K562 (cell line): ENCODE results near the gene CNPY2. TPM values are rescaled to one million over a fixed set of nuclear protein-coding genes. Genes with fewer than 3 reads are reported as not detected.

Experiments
- ATAC-seq: fragments of 200-7000 bp; cut with Tn5 transposase; 3 replicates; pipeline ENCODE4 v1.9.1; 2020; ENCODE audit warnings: moderate library complexity
- BruUV-seq: library from RNA; stranded (reverse); fragments of 400-500 nt; replicated peaks from 2 replicates; lab custom pipeline; 2021; lab: Mats Ljungman, UMichigan
- CTCF ChIA-PET: fragments of 300-600 bp; formaldehyde crosslinking; extraction: SDS; loops from one replicate; lab custom pipeline; 2021; ENCODE audit warnings: low intra/inter-chr PET ratio; lab: Yijun Ruan, JAX
- POLR2A ChIA-PET: fragments of 300-600, 350-650 bp; sonication (Branson Sonifier 250); formaldehyde crosslinking; extraction: SDS; loops from one replicate; lab custom pipeline; 2021; ENCODE audit warnings: antibody characterized with exemption, inconsistent platforms; lab: Yijun Ruan, JAX
- DNase-seq, 4 experiments: peaks; one replicate each; pipeline versions ENCODE4 v3.0.0 to v3.0.0-alpha.2; 2011 to 2018; ENCODE audit warnings: low spot score in 3 of 4, mixed read lengths in 3 of 4; ENCODE audit errors: extremely low read depth in 1 of 4
- FAIRE-seq: peaks from 2 replicates; lab custom pipeline; 2011; peaks lifted over from hg19 to GRCh38; lab: Jason Lieb, UNC
- H2AFZ ChIP-seq: 2 replicates; pipeline ENCODE4 v1.6.0; 2011; ENCODE audit warnings: low read depth, low read length, control low read depth, inconsistent platforms
- H3K27ac ChIP-seq: fragments of 200-600 bp; 3 replicates; pipeline ENCODE4 v1.8.0; 2011; ENCODE audit warnings: low read depth, mild to moderate bottlenecking, control low read depth, inconsistent platforms, low read length, moderate library complexity, mixed read lengths; ENCODE audit errors: extremely low read depth
- H3K27me3 ChIP-seq, 2 experiments: fragments of 300-600 bp in 1 of 2; 2 replicates in 1 of 2; 3 replicates in 1 of 2; pipeline versions ENCODE4 v1.6.0 to v1.8.0; 2011; ENCODE audit warnings: inconsistent platforms in 2 of 2, low read length in 2 of 2, mild to moderate bottlenecking in 1 of 2, mixed read lengths in 1 of 2, moderate library complexity in 1 of 2; ENCODE audit not compliant: control insufficient read depth in 2 of 2, insufficient read depth in 2 of 2
- H3K36me3 ChIP-seq: fragments of 300-600 bp; 3 replicates; pipeline ENCODE4 v1.8.0; 2011; ENCODE audit warnings: mild to moderate bottlenecking, low read length, inconsistent platforms; ENCODE audit not compliant: control insufficient read depth, insufficient read depth
- H3K4me1 ChIP-seq, 2 experiments: fragments of 200-600 bp in 1 of 2; replicated peaks in 1 of 2; 2 replicates in 1 of 2; 3 replicates in 1 of 2; pipeline versions ENCODE4 v1.5.1 to v1.8.0; 2011; ENCODE audit warnings: inconsistent platforms in 2 of 2, low read length in 2 of 2, mild to moderate bottlenecking in 1 of 2, mixed read lengths in 1 of 2, moderate library complexity in 1 of 2; ENCODE audit not compliant: control insufficient read depth in 2 of 2, insufficient read depth in 2 of 2
- H3K4me2 ChIP-seq: 2 replicates; pipeline ENCODE4 v1.6.1; 2011; ENCODE audit warnings: low read length, control low read depth, inconsistent platforms, mixed read lengths; ENCODE audit not compliant: insufficient read depth
- H3K4me3 ChIP-seq: fragments of 200-600 bp; sonication (generic), shearing (Covaris generic); 2 replicates; pipeline ENCODE4 v1.5.1; 2016; ENCODE audit warnings: control low read depth, inconsistent platforms
- H3K79me2 ChIP-seq: fragments of 200-600 bp; 3 replicates; pipeline ENCODE4 v1.8.0; 2011; ENCODE audit warnings: low read length, inconsistent platforms; ENCODE audit not compliant: control insufficient read depth, insufficient read depth
- H3K9ac ChIP-seq, 2 experiments: 2 replicates each; pipeline versions ENCODE4 v1.6.0 to v1.6.1; 2011; ENCODE audit warnings: low read depth in 2 of 2, low read length in 2 of 2, control low read depth in 1 of 2, inconsistent platforms in 1 of 2, mild to moderate bottlenecking in 1 of 2, mixed read lengths in 1 of 2; ENCODE audit not compliant: insufficient read depth in 1 of 2
- H3K9me1 ChIP-seq: one replicate; pipeline ENCODE4 v1.6.0; 2011; ENCODE audit warnings: inconsistent platforms, mild to moderate bottlenecking, low read length, moderate library complexity; ENCODE audit not compliant: control insufficient read depth, insufficient read depth
- H3K9me3 ChIP-seq: replicated peaks from 2 replicates; pipeline ENCODE4 v1.5.1; 2011; ENCODE audit warnings: low read depth, low read length, inconsistent platforms; ENCODE audit not compliant: control insufficient read depth, insufficient read depth
- H4K20me1 ChIP-seq: replicated peaks from 2 replicates; pipeline ENCODE4 v1.6.1; 2011; ENCODE audit warnings: low read length, inconsistent platforms, mixed read lengths; ENCODE audit not compliant: control insufficient read depth, insufficient read depth
- C11orf30 ChIP-seq: fragments of 450-650 bp; IDR thresholded peaks from 2 replicates; pipeline ENCODE4 v1.6.1; 2016; ENCODE audit warnings: low read depth, mild to moderate bottlenecking
- DPF2 ChIP-seq: fragments of 450-650 bp; IDR thresholded peaks from 2 replicates; pipeline ENCODE4 v1.6.1; 2016
- EHMT2 ChIP-seq: fragments of 450-650 bp; IDR thresholded peaks from 2 replicates; pipeline ENCODE4 v1.6.1; 2018; ENCODE audit warnings: antibody characterized with exemption
- ESRRB ChIP-seq: fragments of 250-450 bp; sonication (Bioruptor Pico); IDR thresholded peaks from 2 replicates; pipeline ENCODE4 v1.5.0; 2020; ENCODE audit warnings: mild to moderate bottlenecking, moderate library complexity, borderline replicate concordance
- POLR3G ChIP-seq: IDR thresholded peaks from 2 replicates; pipeline ENCODE4 v1.6.1; 2011; ENCODE audit not compliant: insufficient read length, insufficient replicate concordance; ENCODE audit errors: extremely low read depth
- SMAD3 ChIP-seq: fragments of 450-650 bp; formaldehyde crosslinking; conservative IDR thresholded peaks from 2 replicates; pipeline ENCODE4 v1.4.0; 2020; ENCODE audit warnings: mild to moderate bottlenecking
- ZKSCAN8 ChIP-seq: fragments of 200-800 bp; sonication (Bioruptor generic); IDR thresholded peaks from 2 replicates; pipeline ENCODE4 v1.6.1; 2016; ENCODE audit warnings: missing genetic modification characterization, missing compliant biosample characterization
- ZNF318 ChIP-seq, 2 experiments: fragments of 450-650 bp; IDR thresholded peaks; 2 replicates each; pipeline ENCODE4 v1.6.1; 2016; ENCODE audit warnings: mild to moderate bottlenecking in 2 of 2, borderline replicate concordance in 1 of 2, low read depth in 1 of 2, moderate library complexity in 1 of 2
- ZNF764 ChIP-seq: fragments of 250-450 bp; sonication (Bioruptor Pico); IDR thresholded peaks from 2 replicates; pipeline ENCODE4 v1.4.0; 2020; ENCODE audit warnings: low read depth, mild to moderate bottlenecking, moderate library complexity
- WGBS: fragments of 100-300 bp; shearing (Covaris generic); methylation state at CpG from one replicate; pipeline ENCODE4 v1.1.6; 2016; ENCODE audit warnings: low coverage, mixed read lengths; ENCODE audit not compliant: insufficient coverage; ENCODE audit errors: missing lambda C conversion rate; 5-methylcytosine and 5-hydroxymethylcytosine counted together
- in situ Hi-C: fragments of 300-500 bp; cut with MboI; formaldehyde crosslinking; loops from 4 replicates; pipeline ENCODE4 v1.15.0; 2018; ENCODE audit warnings: inconsistent platforms, mixed read lengths
- intact Hi-C: fragments of 100-400 bp; cut with micrococcal nuclease; formaldehyde crosslinking; loops from 2 replicates; pipeline ENCODE4 v1.14.2; 2022
- polyA plus RNA-seq, 8 experiments: library from polyadenylated mRNA; depleted of rRNA in 4 of 8; stranded (reverse) in 5 of 8; unstranded in 3 of 8; fragments of >200 nt; fragmentation: Nextera tagmentation in 2 of 8; fragmentation: Illumina TruSeq in 1 of 8; extraction: Ambion mirVana in 2 of 8; extraction: Trizol in 1 of 8; gene quantifications; 2 replicates each; pipeline versions ENCODE4 v1.2.1 to v1.2.3, GENCODE V29; 2011 to 2014; ENCODE audit warnings: inconsistent platforms in 1 of 8, missing spikeins in 1 of 8
- total RNA-seq, 7 experiments: library from RNA; depleted of rRNA in 6 of 7; stranded (reverse); fragments of >200 nt in 6 of 7; fragmentation: Illumina TruSeq in 2 of 7; extraction: Trizol in 2 of 7; gene quantifications; 2 replicates each; pipeline versions ENCODE4 v1.2.1 to v1.2.3, GENCODE V29; 2011 to 2021; ENCODE audit warnings: low replicate concordance in 1 of 7
- TF ChIP-seq, protein P1 (sequence below): fragments of 450-650 bp; IDR thresholded peaks from one replicate; pipeline ENCODE4 v1.6.1; 2018; ENCODE audit warnings: mild to moderate bottlenecking, moderate library complexity; ENCODE audit not compliant: partially characterized antibody
- TF ChIP-seq, protein P2 (sequence below): fragments of 450-650 bp; IDR thresholded peaks from 2 replicates; pipeline ENCODE4 v1.7.1; 2018; ENCODE audit warnings: mild to moderate bottlenecking, low read depth; ENCODE audit not compliant: partially characterized antibody

CNPY2 gene
- total and polyA plus RNA-seq, 9 of the 15 experiments (the other 6 are each of a cell fraction or from before 2014, with no cell fraction given): 33.8 to 190 (median 138) TPM

DNA sequence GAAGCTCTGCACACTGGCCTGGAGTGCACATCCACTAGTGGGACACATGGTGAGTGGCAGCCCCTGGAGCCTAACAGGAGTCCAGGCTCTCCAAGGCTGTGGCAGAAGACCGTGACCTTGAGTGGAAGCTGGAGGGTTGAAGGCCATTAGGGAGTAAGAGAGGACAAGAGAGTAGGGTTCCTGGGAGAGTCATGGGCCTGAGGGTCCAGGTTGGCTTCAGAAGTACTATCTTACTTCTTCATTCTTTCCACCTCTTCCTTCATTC is 23.3 kb upstream of the CNPY2 start:
- Histone ChIP-seq H3K4me2 (no peak overlapping the region; the same call in 1 of the 2 replicates), H3K27ac (peak overlapping the region; percentile 33; the same call in 2 of the 3 replicates), H3K27me3 (no peaks in the 10 kb centered on the region), H2AFZ (no peak overlapping the region), H3K4me1 (peaks cover 17 to 44% of the 10 kb centered on the region in 2 experiments), H3K9ac (peak overlapping the region in 1 of 2 experiments; percentile 56; a peak in 2 of 4 replicates), H3K9me1 (peaks cover 3% of the 10 kb centered on the region), H3K9me3 (no peaks in the 10 kb centered on the region), H4K20me1 (no peaks in the 10 kb centered on the region), H3K4me3 (no peak overlapping the region), H3K36me3 (peaks cover 29% of the 10 kb centered on the region; the same call in 2 of the 3 replicates), H3K79me2 (peaks cover 13% of the 10 kb centered on the region)
- in situ Hi-C loops: no loop called here
- 100% methylated on average over 1 of the region's 1 CpG for WGBS
- FAIRE-seq (no peak), ATAC-seq (no peak), DNase-seq (no peak)
- CTCF ChIA-PET: no interaction called here
- no TSS peak for BruUV-seq
- intact Hi-C loops: no loop called here
- POLR2A ChIA-PET: interaction anchor here (1.6 to 19.0 kb wide), 3 partner anchors 13 to 23 kb away, joined by 4 to 274 read pairs (median 17); partner anchors contain the start of genes APOF, CNPY2 and STAT2
- no peak for TF ChIP-seq C11orf30
- TF ChIP-seq ESRRB (CRISPR knock-in tag): no peak
- no peak for TF ChIP-seq POLR3G
- no peak for TF ChIP-seq ZNF318 (IDR thresholded peaks at IDR 0.05; ENCODE audit: borderline replicate concordance in 1 of 2, low read depth in 1 of 2)
- TF ChIP-seq ZKSCAN8 (CRISPR knock-in tag): no peak
- no peak for TF ChIP-seq DPF2
- TF ChIP-seq EHMT2: no peak
- TF ChIP-seq, protein P1, sequence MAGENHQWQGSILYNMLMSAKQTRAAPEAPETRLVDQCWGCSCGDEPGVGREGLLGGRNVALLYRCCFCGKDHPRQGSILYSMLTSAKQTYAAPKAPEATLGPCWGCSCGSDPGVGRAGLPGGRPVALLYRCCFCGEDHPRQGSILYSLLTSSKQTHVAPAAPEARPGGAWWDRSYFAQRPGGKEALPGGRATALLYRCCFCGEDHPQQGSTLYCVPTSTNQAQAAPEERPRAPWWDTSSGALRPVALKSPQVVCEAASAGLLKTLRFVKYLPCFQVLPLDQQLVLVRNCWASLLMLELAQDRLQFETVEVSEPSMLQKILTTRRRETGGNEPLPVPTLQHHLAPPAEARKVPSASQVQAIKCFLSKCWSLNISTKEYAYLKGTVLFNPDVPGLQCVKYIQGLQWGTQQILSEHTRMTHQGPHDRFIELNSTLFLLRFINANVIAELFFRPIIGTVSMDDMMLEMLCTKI: no peak
- TF ChIP-seq, protein P2, sequence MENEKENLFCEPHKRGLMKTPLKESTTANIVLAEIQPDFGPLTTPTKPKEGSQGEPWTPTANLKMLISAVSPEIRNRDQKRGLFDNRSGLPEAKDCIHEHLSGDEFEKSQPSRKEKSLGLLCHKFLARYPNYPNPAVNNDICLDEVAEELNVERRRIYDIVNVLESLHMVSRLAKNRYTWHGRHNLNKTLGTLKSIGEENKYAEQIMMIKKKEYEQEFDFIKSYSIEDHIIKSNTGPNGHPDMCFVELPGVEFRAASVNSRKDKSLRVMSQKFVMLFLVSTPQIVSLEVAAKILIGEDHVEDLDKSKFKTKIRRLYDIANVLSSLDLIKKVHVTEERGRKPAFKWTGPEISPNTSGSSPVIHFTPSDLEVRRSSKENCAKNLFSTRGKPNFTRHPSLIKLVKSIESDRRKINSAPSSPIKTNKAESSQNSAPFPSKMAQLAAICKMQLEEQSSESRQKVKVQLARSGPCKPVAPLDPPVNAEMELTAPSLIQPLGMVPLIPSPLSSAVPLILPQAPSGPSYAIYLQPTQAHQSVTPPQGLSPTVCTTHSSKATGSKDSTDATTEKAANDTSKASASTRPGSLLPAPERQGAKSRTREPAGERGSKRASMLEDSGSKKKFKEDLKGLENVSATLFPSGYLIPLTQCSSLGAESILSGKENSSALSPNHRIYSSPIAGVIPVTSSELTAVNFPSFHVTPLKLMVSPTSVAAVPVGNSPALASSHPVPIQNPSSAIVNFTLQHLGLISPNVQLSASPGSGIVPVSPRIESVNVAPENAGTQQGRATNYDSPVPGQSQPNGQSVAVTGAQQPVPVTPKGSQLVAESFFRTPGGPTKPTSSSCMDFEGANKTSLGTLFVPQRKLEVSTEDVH: no peak
- no peak for TF ChIP-seq ZNF764
- no peak for TF ChIP-seq SMAD3 (CRISPR knock-in tag)
